ENCODE results near the gene ELOA2. TPM values are rescaled to one million over a fixed set of nuclear protein-coding genes. Genes with fewer than 3 reads are reported as not detected.

Gene ELOA2, protein sequence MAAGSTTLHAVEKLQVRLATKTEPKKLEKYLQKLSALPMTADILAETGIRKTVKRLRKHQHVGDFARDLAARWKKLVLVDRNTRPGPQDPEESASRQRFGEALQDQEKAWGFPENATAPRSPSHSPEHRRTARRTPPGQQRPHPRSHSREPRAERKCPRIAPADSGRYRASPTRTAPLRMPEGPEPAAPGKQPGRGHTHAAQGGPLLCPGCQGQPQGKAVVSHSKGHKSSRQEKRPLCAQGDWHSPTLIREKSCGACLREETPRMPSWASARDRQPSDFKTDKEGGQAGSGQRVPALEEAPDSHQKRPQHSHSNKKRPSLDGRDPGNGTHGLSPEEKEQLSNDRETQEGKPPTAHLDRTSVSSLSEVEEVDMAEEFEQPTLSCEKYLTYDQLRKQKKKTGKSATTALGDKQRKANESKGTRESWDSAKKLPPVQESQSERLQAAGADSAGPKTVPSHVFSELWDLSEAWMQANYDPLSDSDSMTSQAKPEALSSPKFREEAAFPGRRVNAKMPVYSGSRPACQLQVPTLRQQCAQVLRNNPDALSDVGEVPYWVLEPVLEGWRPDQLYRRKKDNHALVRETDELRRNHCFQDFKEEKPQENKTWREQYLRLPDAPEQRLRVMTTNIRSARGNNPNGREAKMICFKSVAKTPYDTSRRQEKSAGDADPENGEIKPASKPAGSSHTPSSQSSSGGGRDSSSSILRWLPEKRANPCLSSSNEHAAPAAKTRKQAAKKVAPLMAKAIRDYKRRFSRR
- not detected for polyA plus RNA-seq (2013, experiment 1 of 2)
- not detected for polyA plus RNA-seq (2013, experiment 2 of 2)

DNA sequence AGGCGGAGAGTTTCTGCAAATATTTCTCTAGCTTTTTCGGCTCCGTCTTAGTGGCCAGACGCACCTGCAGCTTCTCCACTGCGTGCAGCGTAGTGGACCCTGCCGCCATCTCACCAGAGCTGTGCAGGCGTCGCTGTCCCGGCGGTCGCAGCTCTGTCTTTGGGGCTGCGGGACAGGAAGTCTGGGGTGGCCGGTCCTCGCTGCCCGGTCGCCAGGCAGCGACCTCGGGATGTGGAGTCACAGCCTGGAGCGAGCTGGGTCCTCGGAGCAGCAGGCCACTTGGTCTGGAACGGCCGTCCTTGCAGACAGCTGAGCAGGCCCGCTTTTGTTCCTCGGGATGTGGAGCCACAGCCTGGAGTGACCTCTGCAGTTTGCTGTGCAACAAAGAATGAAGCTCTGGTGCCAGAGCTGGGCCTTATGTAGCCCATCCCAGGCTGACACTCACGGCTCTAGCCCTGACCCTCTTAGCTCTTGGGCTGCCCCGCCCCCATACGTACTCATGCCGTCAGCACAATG lies at the start of gene ELOA2:
Gene ELOA2, minus strand, starts transcription at position 466 of the 516 bp plus-strand sequence. Its CDS starts 357 bp downstream, at position 109.
- H3K18ac ChIP-seq (ENCODE audit: low read depth in 1 of 2, low read length in 2 of 2): peak within 1 kb of the TSS in 1 of 2 experiments; percentile 11
- no peak within 1 kb of the TSS for H3K27ac ChIP-seq (ENCODE audit: low read length, poor library complexity, severe bottlenecking)
- no peaks in the 10 kb centered on the region for H3K9me3 ChIP-seq (ENCODE audit: control insufficient read depth, low read length)
- no peak within 1 kb of the TSS for H3K4me2 ChIP-seq (ENCODE audit: low read length, poor library complexity, severe bottlenecking)
- no peaks in the 10 kb centered on the region for H3K36me3 ChIP-seq (ENCODE audit: control insufficient read depth in 1 of 2, insufficient read depth in 2 of 2, low read depth in 1 of 2, low read length in 2 of 2)
- no peak within 1 kb of the TSS for H2BK120ac ChIP-seq (ENCODE audit: low read depth, low read length)
- H3K4me1 ChIP-seq (ENCODE audit: control insufficient read depth, insufficient read depth, low read depth, low read length): no peaks in the 10 kb centered on the region
- H2AFZ ChIP-seq (ENCODE audit: low read depth, low read length): no peak within 1 kb of the TSS
- no peak within 1 kb of the TSS for H2BK12ac ChIP-seq (ENCODE audit: low read length in 2 of 2)
- H2BK15ac ChIP-seq (ENCODE audit: low read depth, poor library complexity, severe bottlenecking): no peak within 1 kb of the TSS
- H4K8ac ChIP-seq (ENCODE audit: low read length): no peak within 1 kb of the TSS
- WGBS: 93% methylated on average over 29 of the region's 29 CpGs
- no peak within 1 kb of the TSS for H3K4me3 ChIP-seq (ENCODE audit: insufficient read depth in 1 of 2, low read depth in 1 of 2, low read length in 2 of 2)
- H2AK5ac ChIP-seq (ENCODE audit: low read length, severe bottlenecking): no peak within 1 kb of the TSS
- no peak within 1 kb of the TSS for H4K91ac ChIP-seq (ENCODE audit: low read length)
- H3K14ac ChIP-seq (ENCODE audit: low read length in 2 of 2): no peak within 1 kb of the TSS
- H3K9ac ChIP-seq (ENCODE audit: low read length): no peak within 1 kb of the TSS
- no peaks in the 10 kb centered on the region for H3K79me1 ChIP-seq (replicated peaks; ENCODE audit: low read length, poor library complexity, severe bottlenecking)
- H3K27me3 ChIP-seq (ENCODE audit: control insufficient read depth in 1 of 2, insufficient read depth in 1 of 2, low read length in 2 of 2): no peaks in the 10 kb centered on the region
- H2BK5ac ChIP-seq (ENCODE audit: low read depth, low read length, poor library complexity, severe bottlenecking): no peak within 1 kb of the TSS
- DNase-seq: no peak
- no peak within 1 kb of the TSS for H3K4ac ChIP-seq (ENCODE audit: low read depth in 1 of 2, low read length in 2 of 2)
- no peak within 1 kb of the TSS for H3K23ac ChIP-seq (ENCODE audit: low read length in 2 of 2)

DNA sequence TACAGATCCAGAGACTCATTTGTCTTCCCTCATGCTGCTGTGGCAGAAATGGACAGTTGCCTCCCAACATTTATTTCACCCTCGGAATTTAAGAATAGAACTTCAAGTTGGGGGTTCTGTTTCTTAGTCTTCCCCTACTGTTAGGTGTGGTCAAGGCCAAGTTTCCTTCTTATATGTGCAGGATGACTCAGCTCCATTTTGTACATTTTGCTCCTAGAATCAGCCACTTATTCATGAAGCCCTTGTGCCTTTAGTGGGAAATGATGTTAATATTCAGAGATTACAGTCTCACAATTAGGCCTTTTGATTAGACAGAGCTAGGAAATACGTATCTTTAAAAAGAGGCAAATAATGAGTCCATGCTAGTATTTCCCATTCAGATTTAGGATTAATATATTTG lies 46.2 kb upstream of the ELOA2 start:
- H3K4ac ChIP-seq (ENCODE audit: low read depth in 1 of 2, low read length in 2 of 2): no peak overlapping the region
- no peak overlapping the region for H3K27ac ChIP-seq (ENCODE audit: low read length, poor library complexity, severe bottlenecking)
- no peak overlapping the region for H3K18ac ChIP-seq (ENCODE audit: low read depth in 1 of 2, low read length in 2 of 2)
- H2AFZ ChIP-seq (ENCODE audit: low read depth, low read length): no peak overlapping the region
- H2BK5ac ChIP-seq (ENCODE audit: low read depth, low read length, poor library complexity, severe bottlenecking): no peak overlapping the region
- no peak overlapping the region for H4K8ac ChIP-seq (ENCODE audit: low read length)
- no peak overlapping the region for H3K23ac ChIP-seq (ENCODE audit: low read length in 2 of 2)
- H3K4me2 ChIP-seq (ENCODE audit: low read length, poor library complexity, severe bottlenecking): no peak overlapping the region
- no peak overlapping the region for H4K91ac ChIP-seq (ENCODE audit: low read length)
- no peaks in the 10 kb centered on the region for H3K79me1 ChIP-seq (replicated peaks; ENCODE audit: low read length, poor library complexity, severe bottlenecking)
- H3K36me3 ChIP-seq (ENCODE audit: control insufficient read depth in 1 of 2, insufficient read depth in 2 of 2, low read depth in 1 of 2, low read length in 2 of 2): peaks cover 0 to 9% of the 10 kb centered on the region in 2 experiments
- no peak overlapping the region for H2BK12ac ChIP-seq (ENCODE audit: low read length in 2 of 2)
- no peak overlapping the region for H2BK15ac ChIP-seq (ENCODE audit: low read depth, poor library complexity, severe bottlenecking)
- no CpG with 5 or more reads among the region's 2 CpGs for whole genome bisulfite sequencing
- no peak overlapping the region for H3K14ac ChIP-seq (ENCODE audit: low read length in 2 of 2)
- H3K9me3 ChIP-seq (ENCODE audit: control insufficient read depth, low read length): no peaks in the 10 kb centered on the region
- no peak overlapping the region for H2AK5ac ChIP-seq (ENCODE audit: low read length, severe bottlenecking)
- H3K9ac ChIP-seq (ENCODE audit: low read length): no peak overlapping the region
- H3K4me1 ChIP-seq (ENCODE audit: control insufficient read depth, insufficient read depth, low read depth, low read length): no peaks in the 10 kb centered on the region
- H3K4me3 ChIP-seq (ENCODE audit: insufficient read depth in 1 of 2, low read depth in 1 of 2, low read length in 2 of 2): no peak overlapping the region
- no peak overlapping the region for H2BK120ac ChIP-seq (ENCODE audit: low read depth, low read length)
- no peak for DNase-seq
- no peaks in the 10 kb centered on the region for H3K27me3 ChIP-seq (ENCODE audit: control insufficient read depth in 1 of 2, insufficient read depth in 1 of 2, low read length in 2 of 2)

DNA sequence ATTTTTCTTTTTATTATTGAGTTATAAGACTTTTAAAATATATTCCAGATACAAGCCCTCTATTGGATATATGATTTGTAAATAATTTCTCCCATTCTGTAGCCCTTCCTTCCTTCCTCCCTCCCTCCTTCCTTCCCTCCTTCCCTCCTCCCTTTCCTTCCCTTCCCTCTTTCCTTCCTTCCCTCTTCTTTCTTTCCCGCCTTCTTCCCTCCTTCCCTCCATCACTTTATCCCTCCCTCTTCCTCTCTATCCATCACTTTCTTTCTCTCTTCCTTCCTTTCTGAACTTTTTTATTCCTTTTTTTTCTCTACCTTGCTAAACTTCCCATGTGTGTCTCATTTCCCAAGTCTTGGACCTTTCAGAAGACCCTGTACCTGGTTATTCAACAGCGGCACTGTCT lies 45.5 kb upstream of the ELOA2 start:
- Histone ChIP-seq H3K18ac (ENCODE audit: low read depth in 1 of 2, low read length in 2 of 2) (no peak overlapping the region), H3K4ac (ENCODE audit: low read depth in 1 of 2, low read length in 2 of 2) (no peak overlapping the region), H2BK12ac (ENCODE audit: low read length in 2 of 2) (no peak overlapping the region), H3K23ac (ENCODE audit: low read length in 2 of 2) (no peak overlapping the region), H3K79me1 (replicated peaks; ENCODE audit: low read length, poor library complexity, severe bottlenecking) (no peaks in the 10 kb centered on the region), H2AK5ac (ENCODE audit: low read length, severe bottlenecking) (no peak overlapping the region), H3K14ac (ENCODE audit: low read length in 2 of 2) (no peak overlapping the region), H3K27me3 (ENCODE audit: control insufficient read depth in 1 of 2, insufficient read depth in 1 of 2, low read length in 2 of 2) (no peaks in the 10 kb centered on the region), H2AFZ (ENCODE audit: low read depth, low read length) (no peak overlapping the region), H3K4me2 (ENCODE audit: low read length, poor library complexity, severe bottlenecking) (no peak overlapping the region), H2BK15ac (ENCODE audit: low read depth, poor library complexity, severe bottlenecking) (no peak overlapping the region), H3K4me3 (ENCODE audit: insufficient read depth in 1 of 2, low read depth in 1 of 2, low read length in 2 of 2) (no peak overlapping the region), H3K4me1 (ENCODE audit: control insufficient read depth, insufficient read depth, low read depth, low read length) (no peaks in the 10 kb centered on the region), H2BK120ac (ENCODE audit: low read depth, low read length) (no peak overlapping the region), H4K8ac (ENCODE audit: low read length) (no peak overlapping the region), H3K36me3 (ENCODE audit: control insufficient read depth in 1 of 2, insufficient read depth in 2 of 2, low read depth in 1 of 2, low read length in 2 of 2) (peaks cover 0 to 8% of the 10 kb centered on the region in 2 experiments), H3K9ac (ENCODE audit: low read length) (no peak overlapping the region), H3K27ac (ENCODE audit: low read length, poor library complexity, severe bottlenecking) (no peak overlapping the region), H2BK5ac (ENCODE audit: low read depth, low read length, poor library complexity, severe bottlenecking) (no peak overlapping the region), H4K91ac (ENCODE audit: low read length) (no peak overlapping the region), H3K9me3 (ENCODE audit: control insufficient read depth, low read length) (no peaks in the 10 kb centered on the region)
- DNase-seq: no peak
- 77% methylated on average over 1 of the region's 2 CpGs for WGBS

DNA sequence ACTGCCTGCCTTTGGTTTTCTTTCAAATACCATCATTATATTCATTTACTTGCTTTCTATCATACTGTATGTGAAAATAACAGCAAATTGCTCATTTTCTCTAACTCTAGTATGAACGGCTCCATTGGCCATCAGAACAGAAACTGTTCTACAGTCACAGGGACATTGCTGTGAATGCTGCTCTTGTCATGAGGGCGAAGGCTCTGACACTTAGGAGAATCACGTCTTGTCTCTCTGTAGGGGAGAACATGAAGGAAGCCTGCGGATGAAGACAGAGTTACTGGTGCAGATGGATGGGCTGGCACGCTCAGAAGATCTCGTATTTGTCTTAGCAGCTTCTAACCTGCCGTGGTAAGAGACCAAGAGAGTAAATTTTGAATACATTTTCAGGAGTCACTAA lies 41.7 kb upstream of the ELOA2 start:
- Histone ChIP-seq H3K9ac (ENCODE audit: low read length) (no peak overlapping the region), H3K79me1 (replicated peaks; ENCODE audit: low read length, poor library complexity, severe bottlenecking) (no peaks in the 10 kb centered on the region), H2BK120ac (ENCODE audit: low read depth, low read length) (no peak overlapping the region), H2AK5ac (ENCODE audit: low read length, severe bottlenecking) (no peak overlapping the region), H2BK12ac (ENCODE audit: low read length in 2 of 2) (no peak overlapping the region), H3K4me1 (ENCODE audit: control insufficient read depth, insufficient read depth, low read depth, low read length) (peaks cover 4% of the 10 kb centered on the region), H3K4me2 (ENCODE audit: low read length, poor library complexity, severe bottlenecking) (no peak overlapping the region), H4K8ac (ENCODE audit: low read length) (no peak overlapping the region), H3K14ac (ENCODE audit: low read length in 2 of 2) (no peak overlapping the region), H3K23ac (ENCODE audit: low read length in 2 of 2) (no peak overlapping the region), H3K9me3 (ENCODE audit: control insufficient read depth, low read length) (no peaks in the 10 kb centered on the region), H2BK5ac (ENCODE audit: low read depth, low read length, poor library complexity, severe bottlenecking) (no peak overlapping the region), H3K18ac (ENCODE audit: low read depth in 1 of 2, low read length in 2 of 2) (no peak overlapping the region), H4K91ac (ENCODE audit: low read length) (no peak overlapping the region), H3K4ac (ENCODE audit: low read depth in 1 of 2, low read length in 2 of 2) (no peak overlapping the region), H3K36me3 (ENCODE audit: control insufficient read depth in 1 of 2, insufficient read depth in 2 of 2, low read depth in 1 of 2, low read length in 2 of 2) (peaks cover 0 to 8% of the 10 kb centered on the region in 2 experiments), H2BK15ac (ENCODE audit: low read depth, poor library complexity, severe bottlenecking) (no peak overlapping the region), H3K27ac (ENCODE audit: low read length, poor library complexity, severe bottlenecking) (no peak overlapping the region), H3K4me3 (ENCODE audit: insufficient read depth in 1 of 2, low read depth in 1 of 2, low read length in 2 of 2) (no peak overlapping the region), H2AFZ (ENCODE audit: low read depth, low read length) (no peak overlapping the region), H3K27me3 (ENCODE audit: control insufficient read depth in 1 of 2, insufficient read depth in 1 of 2, low read length in 2 of 2) (no peaks in the 10 kb centered on the region)
- DNase-seq: no peak
- 87% methylated on average over 5 of the region's 7 CpGs for WGBS

Measured in mesenchymal stem cell (in vitro differentiated cells and primary cell).